Left lung (tissue), 8 donors: Measurements from ENCODE around the gene MBP. TPM values are rescaled to one million over a fixed set of nuclear protein-coding genes. Genes with fewer than 3 reads are reported as not detected.

Source experiments
- polyA plus RNA-seq, 6 donors: library from polyadenylated mRNA; unstranded; fragments of 120-200 nt; gene quantifications; one replicate each; pipeline ENCODE4 v1.2.1, GENCODE V29; 2013; ENCODE audit not compliant: insufficient read length in 6 of 6
- total RNA-seq, 2 donors: library from RNA; stranded (reverse); fragmentation: NEBNext Ultra II Directional; extraction: Animal tissue kit (Norgen Biotek cat#: 25700); gene quantifications; one replicate each; pipeline ENCODE4 v1.2.1, GENCODE V29; 2021
- donor health status: DM: no; HTN: yes; CAD: no.
- donor health status: DM: no; HTN: no; CAD: no.

Gene MBP
- total and polyA plus RNA-seq, 8 donors, result 8.8 to 56.7 (median 10.8) TPM

Other genes with a start within 250 kb of the MBP start
- gene GALR1, start 117.1 kb upstream of the MBP start, total RNA-seq, result not detected
- under 1 TPM; 0.03 to 0.48 (median 0.07) TPM for gene GALR1, start 117.1 kb upstream of the MBP start, polyA plus RNA-seq